Mammary epithelial cell (primary cell): ENCODE measurements around the gene CCNE1.

Experiments
- EZH2 ChIP-seq: IDR thresholded peaks from 2 replicates; pipeline ENCODE4 v1.6.1; 2012; ENCODE audit warnings: low read length, inconsistent platforms, borderline replicate concordance
- TF ChIP-seq, protein P1 (sequence below), 2 donors: IDR thresholded peaks in 1 of 2; conservative IDR thresholded peaks in 1 of 2; 2 replicates each; pipeline ENCODE4 v1.5.1; 2011 to 2012; ENCODE audit warnings: inconsistent platforms in 2 of 2, low read length in 2 of 2, mild to moderate bottlenecking in 2 of 2, control low read depth in 1 of 2, low read depth in 1 of 2; ENCODE audit not compliant: insufficient read depth in 1 of 2; ENCODE audit errors: extremely low read depth in 1 of 2

DNA sequence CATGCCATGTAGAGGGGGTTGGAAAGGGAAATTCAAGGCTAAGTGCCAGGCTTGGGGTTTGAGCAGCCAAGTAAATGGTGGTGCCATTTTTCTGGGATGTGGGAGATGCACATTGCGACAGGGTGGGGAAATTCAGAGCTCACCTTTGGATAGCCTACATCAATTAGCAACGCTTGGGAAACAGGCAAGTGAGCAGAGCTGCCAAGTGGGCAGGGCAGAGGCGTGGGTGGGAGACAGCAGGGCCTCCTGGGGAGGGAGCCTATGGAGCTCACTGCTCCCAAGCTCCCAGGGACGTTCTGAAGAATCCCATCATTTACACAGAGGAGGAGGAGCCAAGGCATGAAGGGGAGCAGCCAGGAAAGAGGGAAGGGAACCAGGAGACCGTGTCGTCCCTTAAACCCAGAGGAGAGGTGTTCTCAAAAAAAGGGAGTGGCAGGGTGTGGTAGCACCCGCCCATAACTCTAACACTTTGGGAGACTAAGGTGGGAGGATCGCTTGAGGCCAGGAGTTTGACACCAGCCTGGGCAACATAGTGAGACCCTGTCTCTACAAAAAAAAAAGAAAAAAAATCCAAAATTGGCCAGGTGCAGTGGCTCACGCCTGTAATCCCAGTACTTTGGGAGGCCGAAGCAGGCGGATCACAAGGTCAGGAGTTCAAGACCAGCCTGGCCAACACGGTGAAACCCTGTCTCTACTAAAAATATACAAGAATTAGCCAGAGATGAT is 11.5 kb upstream of the CCNE1 start:
- TF ChIP-seq, protein P1, sequence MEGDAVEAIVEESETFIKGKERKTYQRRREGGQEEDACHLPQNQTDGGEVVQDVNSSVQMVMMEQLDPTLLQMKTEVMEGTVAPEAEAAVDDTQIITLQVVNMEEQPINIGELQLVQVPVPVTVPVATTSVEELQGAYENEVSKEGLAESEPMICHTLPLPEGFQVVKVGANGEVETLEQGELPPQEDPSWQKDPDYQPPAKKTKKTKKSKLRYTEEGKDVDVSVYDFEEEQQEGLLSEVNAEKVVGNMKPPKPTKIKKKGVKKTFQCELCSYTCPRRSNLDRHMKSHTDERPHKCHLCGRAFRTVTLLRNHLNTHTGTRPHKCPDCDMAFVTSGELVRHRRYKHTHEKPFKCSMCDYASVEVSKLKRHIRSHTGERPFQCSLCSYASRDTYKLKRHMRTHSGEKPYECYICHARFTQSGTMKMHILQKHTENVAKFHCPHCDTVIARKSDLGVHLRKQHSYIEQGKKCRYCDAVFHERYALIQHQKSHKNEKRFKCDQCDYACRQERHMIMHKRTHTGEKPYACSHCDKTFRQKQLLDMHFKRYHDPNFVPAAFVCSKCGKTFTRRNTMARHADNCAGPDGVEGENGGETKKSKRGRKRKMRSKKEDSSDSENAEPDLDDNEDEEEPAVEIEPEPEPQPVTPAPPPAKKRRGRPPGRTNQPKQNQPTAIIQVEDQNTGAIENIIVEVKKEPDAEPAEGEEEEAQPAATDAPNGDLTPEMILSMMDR (conservative IDR thresholded peaks at IDR 0.05 in 1 of 2, IDR thresholded peaks at IDR 0.05 in 1 of 2; ENCODE audit: extremely low read depth in 1 of 2, insufficient read depth in 1 of 2, low read depth in 1 of 2, low read length in 2 of 2) = no peak
- no peak for TF ChIP-seq EZH2
